ENCODE measurements around the gene LPP. TPM values are rescaled to one million over a fixed set of nuclear protein-coding genes. Genes with fewer than 3 reads are reported as not detected.

The LPP gene
- total and polyA plus RNA-seq, 2 of the 4 experiments (the other 2 are of a cell fraction) = 16.0 to 130 TPM

DNA sequence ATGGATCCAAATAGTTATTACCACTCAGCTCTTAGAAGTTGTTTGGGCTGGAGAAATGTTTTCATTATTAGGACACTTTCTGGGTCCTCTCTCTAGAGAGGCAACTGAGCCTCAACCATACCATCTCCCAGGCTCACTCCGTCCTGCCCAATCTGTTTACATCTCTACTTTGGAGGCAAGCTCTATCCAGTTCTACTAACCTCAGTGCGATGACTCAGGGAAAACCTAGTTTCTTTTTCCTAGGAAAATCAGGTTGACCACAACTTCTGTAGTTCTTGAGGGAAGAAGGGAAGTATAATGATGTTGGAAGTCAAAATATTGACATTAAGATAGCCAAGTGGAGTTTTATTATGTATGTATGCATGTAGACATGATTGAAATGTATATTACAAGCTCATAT lies 40.4 kb downstream of the LPP start:
- no peak overlapping the region for H3K23ac ChIP-seq (ENCODE audit: low read depth, low read length)
- H3K56ac ChIP-seq (ENCODE audit: extremely low read depth, insufficient read depth, low read length) = no peak overlapping the region
- in situ Hi-C loops (cut with MboI; ENCODE audit: low sequenced_read_pairs) = no loop called here
- H2BK20ac ChIP-seq (ENCODE audit: low read depth, low read length) = no peak overlapping the region
- H3K4me1 ChIP-seq (ENCODE audit: control insufficient read depth, insufficient read depth, low read length) = peaks cover 23% of the 10 kb centered on the region
- H4K8ac ChIP-seq (ENCODE audit: low read depth in 2 of 2, low read length in 2 of 2) = no peak overlapping the region
- peaks cover 56 to 86% of the 10 kb centered on the region in 2 experiments for H3K79me1 ChIP-seq (ENCODE audit: low read depth in 1 of 2, low read length in 2 of 2)
- H3K27ac ChIP-seq (ENCODE audit: insufficient read depth, low read length) = no peak overlapping the region
- H2AFZ ChIP-seq (replicated peaks; ENCODE audit: low read length, poor library complexity) = no peak overlapping the region
- H3K4me3 ChIP-seq (ENCODE audit: insufficient read depth, low read depth, low read length) = no peak overlapping the region
- CTCF ChIA-PET = interaction anchor here (0.8 to 1.6 kb wide), 2 partner anchors 9 to 454 kb away, joined by 4 read pairs; no protein-coding TSS in a partner anchor
- TF ChIP-seq NFE2L2 (IDR thresholded peaks at IDR 0.05; ENCODE audit: low read depth, low read length) (peak; percentile 81), MAFK (IDR thresholded peaks at IDR 0.05; ENCODE audit: low read depth, low read length) (peak; percentile 70), FOS (IDR thresholded peaks at IDR 0.05; ENCODE audit: low read depth, low read length) (0 out of 2 replicates have a peak, but pooled peaks have one; percentile 11)
- TF ChIP-seq, protein P1, sequence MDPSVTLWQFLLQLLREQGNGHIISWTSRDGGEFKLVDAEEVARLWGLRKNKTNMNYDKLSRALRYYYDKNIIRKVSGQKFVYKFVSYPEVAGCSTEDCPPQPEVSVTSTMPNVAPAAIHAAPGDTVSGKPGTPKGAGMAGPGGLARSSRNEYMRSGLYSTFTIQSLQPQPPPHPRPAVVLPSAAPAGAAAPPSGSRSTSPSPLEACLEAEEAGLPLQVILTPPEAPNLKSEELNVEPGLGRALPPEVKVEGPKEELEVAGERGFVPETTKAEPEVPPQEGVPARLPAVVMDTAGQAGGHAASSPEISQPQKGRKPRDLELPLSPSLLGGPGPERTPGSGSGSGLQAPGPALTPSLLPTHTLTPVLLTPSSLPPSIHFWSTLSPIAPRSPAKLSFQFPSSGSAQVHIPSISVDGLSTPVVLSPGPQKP (IDR thresholded peaks at IDR 0.05; ENCODE audit: borderline replicate concordance, low read depth, low read length) = no peak
- no peaks in the 10 kb centered on the region for H3K27me3 ChIP-seq (ENCODE audit: control insufficient read depth, insufficient read depth, low read length)
- no peak overlapping the region for H2BK5ac ChIP-seq (ENCODE audit: low read depth, low read length, poor library complexity, severe bottlenecking)
- DNase-seq (peak; percentile 81), ATAC-seq (ENCODE audit: low read depth) (peak; percentile 79)
- H2BK15ac ChIP-seq (ENCODE audit: low read depth, low read length) = no peak overlapping the region
- no peak overlapping the region for H3K4ac ChIP-seq (ENCODE audit: low read depth, low read length)
- H3K9me3 ChIP-seq (ENCODE audit: control insufficient read depth, insufficient read depth, low read length) = no peaks in the 10 kb centered on the region
- no peak overlapping the region for H4K5ac ChIP-seq (ENCODE audit: low read depth, low read length)
- BruUV-seq (replicated peaks) = no TSS peak
- H3K9me1 ChIP-seq (ENCODE audit: insufficient read depth, low read length) = peaks cover 55% of the 10 kb centered on the region
- POLR2A ChIA-PET (ENCODE audit: unreplicated experiment) = no interaction called here
- H3K18ac ChIP-seq (ENCODE audit: low read depth, low read length) = no peak overlapping the region
- WGBS, 2 experiments (ENCODE audit: extremely low coverage in 2 of 2, insufficient read length in 1 of 2) = no CpG with 5 or more reads among the region's 2 CpGs
- H2BK120ac ChIP-seq (ENCODE audit: low read depth, low read length) = no peak overlapping the region
- H3K9ac ChIP-seq (ENCODE audit: low read depth, low read length) = no peak overlapping the region
- no peak overlapping the region for H3K4me2 ChIP-seq (ENCODE audit: low read depth, low read length)
- no peak overlapping the region for H2AK5ac ChIP-seq (ENCODE audit: low read depth, low read length)
- H2AK9ac ChIP-seq (replicated peaks; ENCODE audit: low read depth, low read length, poor library complexity) = no peak overlapping the region
- peaks cover 83% of the 10 kb centered on the region for H4K20me1 ChIP-seq (ENCODE audit: insufficient read depth, low read length)
- intact Hi-C loops (cut with micrococcal nuclease) = no loop called here
- H3K14ac ChIP-seq (replicated peaks; ENCODE audit: low read depth, low read length) = no peak overlapping the region
- peaks cover 18% of the 10 kb centered on the region for H3K36me3 ChIP-seq (ENCODE audit: control insufficient read depth, insufficient read depth, low read length)
- H4K91ac ChIP-seq (ENCODE audit: insufficient read depth, low read depth, low read length) = no peak overlapping the region
- dilution Hi-C loops (cut with HindIII; ENCODE audit: low sequenced_read_pairs, unreplicated experiment) = no loop called here
